Kidney epithelial cell (primary cell): Measurements from ENCODE around the gene RUNX2. TPM values are rescaled to one million over a fixed set of nuclear protein-coding genes. Genes with fewer than 3 reads are reported as not detected.

Experiments
- DNase-seq: peaks from one replicate; pipeline ENCODE4 v3.0.0-alpha.2; 2010; ENCODE audit warnings: low read depth
- H3K27me3 ChIP-seq: 2 replicates; pipeline ENCODE4 v1.6.0; 2011; ENCODE audit warnings: low read length; ENCODE audit not compliant: control insufficient read depth, insufficient read depth
- H3K36me3 ChIP-seq: 2 replicates; pipeline ENCODE4 v1.5.1; 2011; ENCODE audit warnings: low read length; ENCODE audit not compliant: control insufficient read depth, insufficient read depth
- H3K4me3 ChIP-seq: 2 replicates; pipeline ENCODE4 v1.5.1; 2011; ENCODE audit warnings: low read depth, mild to moderate bottlenecking, control low read depth, low read length
- total RNA-seq: library from RNA; depleted of rRNA; stranded (reverse); fragments of >200 nt; gene quantifications from 2 replicates; pipeline ENCODE4 v1.2.3, GENCODE V29; 2015
- TF ChIP-seq, protein P1 (sequence below): IDR thresholded peaks from 2 replicates; pipeline ENCODE4 v1.5.1; 2011; ENCODE audit warnings: mild to moderate bottlenecking, moderate library complexity, low read length, control low read depth, inconsistent platforms; ENCODE audit not compliant: insufficient read depth, poor library complexity, severe bottlenecking

Gene RUNX2
- total RNA-seq, 1 donor from 2014 or later, result 9.2 TPM

DNA sequence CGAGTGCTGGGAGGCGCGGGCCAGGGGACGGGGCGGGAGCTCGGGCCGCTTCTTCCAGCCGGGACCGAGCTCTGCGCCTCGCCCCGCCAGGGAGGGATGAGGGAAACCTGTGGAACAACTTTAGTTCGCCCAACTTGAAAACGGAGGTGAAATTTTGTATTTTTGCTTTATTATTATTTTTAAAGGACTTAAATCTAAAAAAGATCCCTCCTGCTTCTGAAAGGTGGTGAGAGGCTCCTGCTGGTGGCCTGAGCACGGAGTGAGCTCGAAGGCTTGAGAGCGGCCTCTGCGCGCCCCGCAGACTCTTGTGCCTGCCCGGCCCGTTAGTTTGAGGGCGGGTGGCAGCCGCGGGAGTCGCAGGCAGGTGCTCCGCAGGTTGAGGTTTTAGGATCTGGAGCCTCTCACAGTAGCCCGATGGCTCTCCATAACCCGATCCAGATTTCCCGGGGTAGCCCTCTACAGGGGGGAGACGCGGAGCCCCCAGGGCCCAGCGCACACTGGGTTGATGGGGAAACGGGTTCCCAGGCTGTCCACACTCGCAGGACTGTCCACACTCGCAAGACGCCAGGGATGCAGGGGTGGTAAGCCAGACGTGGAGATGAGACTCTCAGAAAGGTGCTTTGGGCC, 95.8 kb downstream of the RUNX2 start:
- TF ChIP-seq, protein P1, sequence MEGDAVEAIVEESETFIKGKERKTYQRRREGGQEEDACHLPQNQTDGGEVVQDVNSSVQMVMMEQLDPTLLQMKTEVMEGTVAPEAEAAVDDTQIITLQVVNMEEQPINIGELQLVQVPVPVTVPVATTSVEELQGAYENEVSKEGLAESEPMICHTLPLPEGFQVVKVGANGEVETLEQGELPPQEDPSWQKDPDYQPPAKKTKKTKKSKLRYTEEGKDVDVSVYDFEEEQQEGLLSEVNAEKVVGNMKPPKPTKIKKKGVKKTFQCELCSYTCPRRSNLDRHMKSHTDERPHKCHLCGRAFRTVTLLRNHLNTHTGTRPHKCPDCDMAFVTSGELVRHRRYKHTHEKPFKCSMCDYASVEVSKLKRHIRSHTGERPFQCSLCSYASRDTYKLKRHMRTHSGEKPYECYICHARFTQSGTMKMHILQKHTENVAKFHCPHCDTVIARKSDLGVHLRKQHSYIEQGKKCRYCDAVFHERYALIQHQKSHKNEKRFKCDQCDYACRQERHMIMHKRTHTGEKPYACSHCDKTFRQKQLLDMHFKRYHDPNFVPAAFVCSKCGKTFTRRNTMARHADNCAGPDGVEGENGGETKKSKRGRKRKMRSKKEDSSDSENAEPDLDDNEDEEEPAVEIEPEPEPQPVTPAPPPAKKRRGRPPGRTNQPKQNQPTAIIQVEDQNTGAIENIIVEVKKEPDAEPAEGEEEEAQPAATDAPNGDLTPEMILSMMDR, result no peak
- Histone ChIP-seq H3K36me3 (no peaks in the 10 kb centered on the region), H3K27me3 (no peaks in the 10 kb centered on the region), H3K4me3 (peak overlapping the region; percentile 100)
- DNase-seq, result no peak

DNA sequence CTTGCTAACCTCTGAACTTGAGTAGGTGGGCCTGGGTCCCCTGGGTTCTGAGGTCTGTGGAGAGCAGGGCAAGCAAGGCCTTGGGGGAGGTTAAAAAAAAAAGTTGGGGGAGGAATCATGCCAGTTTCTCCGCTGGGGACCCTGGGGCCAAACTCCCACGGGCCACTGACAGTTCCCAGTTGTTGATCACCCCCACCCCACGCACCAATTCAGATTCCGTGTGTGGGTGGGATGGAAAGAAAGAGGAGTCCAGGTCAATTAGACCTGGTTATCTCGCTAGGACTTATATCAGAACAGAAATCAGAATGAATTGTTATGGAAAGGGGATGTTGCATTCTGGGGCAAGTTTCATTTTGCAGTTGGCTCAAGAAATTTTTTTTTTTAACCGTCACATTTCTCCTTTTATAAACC, 96.3 kb downstream of the RUNX2 start:
- Histone ChIP-seq H3K36me3 (no peaks in the 10 kb centered on the region), H3K27me3 (no peaks in the 10 kb centered on the region), H3K4me3 (peak overlapping the region; percentile 100)
- TF ChIP-seq, protein P1, result no peak
- no peak for DNase-seq

DNA sequence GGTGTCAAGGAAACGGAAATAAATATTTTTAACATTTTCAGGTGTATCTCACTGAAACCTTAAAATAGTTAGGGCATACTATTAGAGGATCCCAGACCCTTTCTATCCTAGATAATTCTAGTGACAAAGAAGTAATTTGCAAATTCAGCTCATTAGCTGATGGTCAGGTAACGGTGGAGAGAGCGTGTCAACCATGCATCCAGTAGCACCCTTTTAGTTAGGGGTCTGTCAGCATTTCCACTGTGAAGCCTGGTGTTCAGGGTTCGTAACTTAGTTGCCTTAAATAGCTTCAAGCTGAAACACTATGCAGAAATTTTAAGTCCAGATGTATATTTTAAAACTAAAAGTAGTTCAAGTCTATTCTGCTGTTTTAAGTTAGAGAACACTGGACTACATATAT, 98.1 kb downstream of the RUNX2 start:
- DNase-seq, result no peak
- TF ChIP-seq, protein P1, result no peak
- H3K27me3 ChIP-seq, result no peaks in the 10 kb centered on the region
- H3K36me3 ChIP-seq, result no peaks in the 10 kb centered on the region
- H3K4me3 ChIP-seq, result no peak overlapping the region

DNA sequence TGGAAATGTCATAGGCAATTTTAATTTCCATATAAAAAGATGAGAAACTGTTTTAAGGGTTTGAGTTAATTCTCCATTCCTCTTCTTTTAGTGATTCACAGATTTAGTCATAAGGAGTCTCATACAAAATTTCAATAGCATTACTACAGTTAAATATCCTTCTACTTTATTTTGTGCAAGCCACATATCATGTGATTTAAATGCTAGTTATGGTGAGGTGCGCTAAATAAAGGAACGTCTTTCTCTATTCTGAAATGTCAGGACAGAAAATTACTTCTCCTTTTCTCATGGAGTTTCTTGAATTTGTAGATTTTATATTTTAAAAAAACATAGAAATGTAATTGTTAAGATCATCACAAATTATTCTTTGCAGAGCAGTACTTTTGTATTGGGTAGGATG, 99.6 kb downstream of the RUNX2 start:
- TF ChIP-seq, protein P1, result no peak
- Histone ChIP-seq H3K27me3 (no peaks in the 10 kb centered on the region), H3K4me3 (no peak overlapping the region), H3K36me3 (no peaks in the 10 kb centered on the region)
- no peak for DNase-seq

DNA sequence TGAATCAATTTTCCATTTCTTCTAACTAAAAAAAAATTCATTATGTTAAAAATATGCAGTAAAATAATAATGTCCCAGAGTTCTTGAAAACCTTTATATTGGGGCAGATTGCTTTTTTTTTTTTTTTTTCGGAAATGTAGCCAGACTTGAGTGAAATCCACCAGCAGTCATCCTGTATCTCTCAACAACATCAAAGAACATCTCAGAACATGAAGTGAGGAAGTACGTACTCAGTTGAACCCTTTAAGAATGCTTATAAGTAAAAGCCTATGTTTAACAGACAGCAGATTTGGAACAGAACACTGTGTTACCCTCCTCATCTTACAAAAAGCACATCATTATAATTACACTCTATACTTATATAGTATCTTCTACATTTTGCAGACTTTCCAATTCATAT, 100.6 kb downstream of the RUNX2 start:
- Histone ChIP-seq H3K36me3 (no peaks in the 10 kb centered on the region), H3K4me3 (no peak overlapping the region), H3K27me3 (no peaks in the 10 kb centered on the region)
- TF ChIP-seq, protein P1, result no peak
- DNase-seq, result no peak

DNA sequence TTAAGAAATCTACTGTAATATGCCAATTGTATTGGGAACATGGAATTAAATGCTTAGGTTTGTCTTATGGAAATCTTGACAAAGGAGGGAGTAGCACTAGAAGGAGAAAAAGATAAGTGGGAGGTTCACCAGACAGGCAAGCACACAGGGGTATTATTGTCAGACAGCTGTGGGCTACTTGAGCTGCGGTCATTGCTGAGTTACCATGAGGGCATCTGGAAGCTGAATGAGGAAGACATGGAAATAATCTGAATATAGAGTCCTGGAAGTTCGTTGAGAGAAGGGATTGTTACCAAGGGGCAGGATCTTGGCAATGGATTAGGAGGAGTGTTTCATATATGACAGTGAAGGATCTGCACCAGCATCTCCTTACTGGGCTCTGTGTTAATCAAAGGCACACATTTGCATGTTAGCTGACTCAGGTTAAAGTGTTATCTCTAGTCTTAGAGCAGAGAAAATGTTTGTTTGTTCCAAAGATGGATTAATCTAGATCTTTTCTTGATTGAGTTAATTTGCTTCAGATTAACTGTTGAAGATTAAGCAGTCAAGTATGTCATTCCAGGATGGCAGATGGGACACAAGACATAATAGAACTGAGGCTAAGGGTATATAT, 102.6 kb downstream of the RUNX2 start:
- Histone ChIP-seq H3K4me3 (no peak overlapping the region), H3K36me3 (no peaks in the 10 kb centered on the region), H3K27me3 (no peaks in the 10 kb centered on the region)
- no peak for DNase-seq
- TF ChIP-seq, protein P1, result no peak
